GM12878 (cell line): ENCODE data around the gene SCMH1. TPM values are rescaled to one million over a fixed set of nuclear protein-coding genes. Genes with fewer than 3 reads are reported as not detected.

ENCODE experiments used
- ATAC-seq: fragments of 200-7000 bp; cut with Tn5 transposase; 3 replicates; pipeline ENCODE4 v1.9.1; 2020; ENCODE audit warnings: mild to moderate bottlenecking, moderate library complexity
- BruUV-seq: library from RNA; stranded (reverse); fragments of 400-500 nt; replicated peaks from 2 replicates; lab custom pipeline; 2021; lab: Mats Ljungman, UMichigan
- CTCF ChIA-PET: fragments of 300-600 bp; sonication (Branson Sonifier 250); formaldehyde crosslinking; extraction: SDS; loops from one replicate; lab custom pipeline; 2021; ENCODE audit warnings: inconsistent platforms; lab: Yijun Ruan, JAX
- POLR2A ChIA-PET: fragments of 350-600 bp; formaldehyde crosslinking; extraction: SDS; loops from one replicate; lab custom pipeline; 2021; ENCODE audit warnings: inconsistent platforms; lab: Charles Lee
- RAD21 ChIA-PET: fragments of 300-600 bp; sonication (Branson Sonifier 250); formaldehyde crosslinking; loops from one replicate; lab custom pipeline; 2023; ENCODE audit warnings: antibody characterized with exemption; ENCODE audit not compliant: unreplicated experiment; lab: Charles Lee
- SMC1A ChIA-PET: fragments of 300-600 bp; sonication (Branson Sonifier 250); formaldehyde crosslinking; loops from one replicate; lab custom pipeline; 2023; ENCODE audit not compliant: unreplicated experiment, uncharacterized antibody; lab: Charles Lee
- DNase-seq: peaks from one replicate; pipeline ENCODE4 v3.0.0-alpha.2; 2011; ENCODE audit warnings: low read depth, low spot score
- FAIRE-seq: peaks from 3 replicates; lab custom pipeline; 2011; peaks lifted over from hg19 to GRCh38; lab: Jason Lieb, UNC
- H2AFZ ChIP-seq: 2 replicates; pipeline ENCODE4 v1.6.0; 2011; ENCODE audit warnings: low read depth, low read length, control low read depth; ENCODE audit not compliant: control insufficient read depth
- H3K27ac ChIP-seq: 2 replicates; pipeline ENCODE4 v1.5.1; 2011; ENCODE audit warnings: control low read depth; ENCODE audit not compliant: control insufficient read depth, insufficient read depth
- H3K27me3 ChIP-seq, 2 experiments: replicated peaks in 1 of 2; 2 replicates each; pipeline versions ENCODE4 v1.6.0 to v1.6.1; 2011; ENCODE audit warnings: low read length in 1 of 2; ENCODE audit not compliant: control insufficient read depth in 2 of 2, insufficient read depth in 2 of 2
- H3K36me3 ChIP-seq, 2 experiments: 2 replicates each; pipeline ENCODE4 v1.5.1; 2011; ENCODE audit warnings: low read length in 1 of 2; ENCODE audit not compliant: control insufficient read depth in 2 of 2, insufficient read depth in 2 of 2
- H3K4me1 ChIP-seq: 2 replicates; pipeline ENCODE4 v1.6.1; 2011; ENCODE audit warnings: mild to moderate bottlenecking, low read length, moderate library complexity, mixed read lengths; ENCODE audit not compliant: control insufficient read depth, insufficient read depth
- H3K4me2 ChIP-seq: 2 replicates; pipeline ENCODE4 v1.6.0; 2011; ENCODE audit warnings: control low read depth; ENCODE audit not compliant: control insufficient read depth, insufficient read depth
- H3K4me3 ChIP-seq: fragments of 200-600 bp; sonication (generic); 2 replicates; pipeline ENCODE4 v1.5.1; 2016
- H3K79me2 ChIP-seq: 2 replicates; pipeline ENCODE4 v1.6.0; 2011; ENCODE audit warnings: low read length; ENCODE audit not compliant: control insufficient read depth, insufficient read depth
- H3K9ac ChIP-seq: 2 replicates; pipeline ENCODE4 v1.8.0; 2011; ENCODE audit warnings: low read length, control low read depth, mixed read lengths; ENCODE audit not compliant: control insufficient read depth, insufficient read depth
- H3K9me3 ChIP-seq: replicated peaks from 3 replicates; pipeline ENCODE4 v1.5.1; 2011; ENCODE audit warnings: mild to moderate bottlenecking, low read length; ENCODE audit not compliant: control insufficient read depth, insufficient read depth
- H4K20me1 ChIP-seq: 2 replicates; pipeline ENCODE4 v1.6.0; 2011; ENCODE audit not compliant: control insufficient read depth, insufficient read depth
- BCL11A ChIP-seq: IDR thresholded peaks from 2 replicates; pipeline ENCODE4 v1.6.1; 2011; ENCODE audit warnings: low read depth, low read length
- BRCA1 ChIP-seq: IDR thresholded peaks from 2 replicates; pipeline ENCODE4 v1.6.1; 2011; ENCODE audit warnings: low read depth, low read length, improper control_type of control experiment
- CBFB ChIP-seq: IDR thresholded peaks from 2 replicates; pipeline ENCODE4 v1.6.1; 2016; ENCODE audit warnings: antibody characterized with exemption, low read depth
- ELK1 ChIP-seq: IDR thresholded peaks from 2 replicates; pipeline ENCODE4 v1.6.1; 2012; ENCODE audit warnings: low read depth, low read length, improper control_type of control experiment
- NR2C1 ChIP-seq: fragments of 450-650 bp; IDR thresholded peaks from 2 replicates; pipeline ENCODE4 v1.6.1; 2017; ENCODE audit warnings: antibody characterized with exemption, mild to moderate bottlenecking, moderate library complexity
- NRF1 ChIP-seq: conservative IDR thresholded peaks from 2 replicates; pipeline ENCODE4 v1.6.1; 2011; ENCODE audit warnings: mild to moderate bottlenecking, low read depth, low read length, improper control_type of control experiment
- RELB ChIP-seq: fragments of 450-650 bp; IDR thresholded peaks from 2 replicates; pipeline ENCODE4 v1.6.1; 2017; ENCODE audit warnings: low read depth, mild to moderate bottlenecking, moderate library complexity
- SKIL ChIP-seq: fragments of 450-650 bp; IDR thresholded peaks from 2 replicates; pipeline ENCODE4 v1.6.1; 2017; ENCODE audit warnings: mild to moderate bottlenecking, low read depth, inconsistent platforms; ENCODE audit not compliant: poor library complexity, severe bottlenecking
- SREBF1 ChIP-seq: IDR thresholded peaks from 2 replicates; pipeline ENCODE4 v1.6.1; 2012; ENCODE audit warnings: mild to moderate bottlenecking, low read length
- STAT1 ChIP-seq: fragments of 450-650 bp; conservative IDR thresholded peaks from 2 replicates; pipeline ENCODE4 v1.6.1; 2014; ENCODE audit warnings: antibody characterized with exemption, mild to moderate bottlenecking
- USF1 ChIP-seq: IDR thresholded peaks from 2 replicates; pipeline ENCODE4 v1.6.1; 2011; ENCODE audit warnings: borderline replicate concordance, low read depth, mild to moderate bottlenecking, moderate library complexity, mixed read lengths, low read length; ENCODE audit not compliant: insufficient read depth; ENCODE audit errors: extremely low read length
- ZBTB11 ChIP-seq: fragments of 450-650 bp; formaldehyde crosslinking; IDR thresholded peaks from 2 replicates; pipeline ENCODE4 v1.5.0; 2022; ENCODE audit warnings: mild to moderate bottlenecking, missing genetic modification characterization
- ZNF384 ChIP-seq: IDR thresholded peaks from 2 replicates; pipeline ENCODE4 v1.6.1; 2012; ENCODE audit warnings: low read depth, mild to moderate bottlenecking, low read length, improper control_type of control experiment, borderline replicate concordance
- WGBS: methylation state at CpG from one replicate; pipeline ENCODE4 v1.1.6; 2016; ENCODE audit warnings: low lambda C conversion rate; ENCODE audit not compliant: insufficient replicate concordance, insufficient coverage; ENCODE audit errors: missing lambda C conversion rate; 5-methylcytosine and 5-hydroxymethylcytosine counted together
- in situ Hi-C: fragments of 300-500 bp; cut with MboI; formaldehyde crosslinking; loops from 9 replicates; pipeline ENCODE4 v1.14.3; 2018; ENCODE audit warnings: mixed read lengths
- intact Hi-C: fragments of 100-400 bp; cut with micrococcal nuclease; formaldehyde crosslinking; loops from one replicate; pipeline ENCODE4 v1.14.2; 2022; ENCODE audit not compliant: unreplicated experiment
- polyA plus RNA-seq, 11 experiments: library from polyadenylated mRNA; depleted of rRNA in 4 of 11; unstranded in 6 of 11; stranded (reverse) in 5 of 11; fragments of >200 nt; fragmentation: Nextera tagmentation in 4 of 11; fragmentation: Illumina TruSeq in 1 of 11; extraction: Ambion mirVana in 4 of 11; extraction: Trizol in 1 of 11; gene quantifications; 1 replicate in 1 of 11; 2 replicates in 10 of 11; pipeline versions ENCODE4 v1.2.1 to v1.2.3, GENCODE V29; 2011 to 2016; ENCODE audit warnings: inconsistent platforms in 2 of 11, missing spikeins in 2 of 11, low read depth in 1 of 11
- total RNA-seq, 4 experiments: library from RNA; depleted of rRNA in 3 of 4; stranded (reverse); fragments of >200 nt in 3 of 4; fragmentation: Illumina TruSeq in 1 of 4; extraction: Trizol in 1 of 4; gene quantifications; 2 replicates each; pipeline versions ENCODE4 v1.2.1 to v1.2.3, GENCODE V29; 2013 to 2021

The SCMH1 gene
- total and polyA plus RNA-seq, 10 of the 15 experiments (the other 5 are each of a cell fraction or from before 2014, with no cell fraction given) = 7.5 to 44.1 (median 27.8) TPM

- Histone ChIP-seq H4K20me1 (no peaks in the 10 kb centered on the region), H3K9ac (no peak overlapping the region), H3K4me3 (no peak overlapping the region), H3K4me2 (no peak overlapping the region), H2AFZ (no peak overlapping the region), H3K27ac (no peak overlapping the region), H3K79me2 (no peaks in the 10 kb centered on the region), H3K9me3 (no peaks in the 10 kb centered on the region; the same call in 1 of the 3 replicates), H3K4me1 (no peaks in the 10 kb centered on the region), H3K27me3 (no peaks in the 10 kb centered on the region), H3K36me3 (peaks cover 0 to 2% of the 10 kb centered on the region in 2 experiments; a peak in 2 of 4 replicates)
- POLR2A ChIA-PET = no interaction called here
- intact Hi-C loops = no loop called here
- SMC1A ChIA-PET = no interaction called here
- CTCF ChIA-PET = interaction anchor here (0.9 to 1.3 kb wide), 3 partner anchors 12 to 162 kb away, joined by 3 to 4 read pairs (median 3); no protein-coding TSS in a partner anchor
- ATAC-seq = no peak
- DNase-seq = no peak
- FAIRE-seq = no peak
- no TSS peak for BruUV-seq
- no peak for TF ChIP-seq BRCA1
- no peak for TF ChIP-seq NRF1
- no peak for TF ChIP-seq CBFB
- TF ChIP-seq SREBF1 = no peak
- TF ChIP-seq ELK1 = no peak
- no peak for TF ChIP-seq RELB
- TF ChIP-seq ZNF384 = no peak
- TF ChIP-seq BCL11A = no peak
- TF ChIP-seq SKIL = no peak
- no peak for TF ChIP-seq NR2C1
- no peak for TF ChIP-seq STAT1
- TF ChIP-seq USF1 = no peak
- no peak for TF ChIP-seq ZBTB11
- in situ Hi-C loops = no loop called here
- RAD21 ChIA-PET = no interaction called here
- whole genome bisulfite sequencing = 95% methylated on average over 1 of the region's 1 CpG
Observed at GRCh38 chr1:41152622-41153044, 89.5 kb downstream of the SCMH1 start.
